GM23338 (cell line): ENCODE results near the gene ABAT. TPM values are rescaled to one million over a fixed set of nuclear protein-coding genes. Genes with fewer than 3 reads are reported as not detected.

Experiments used
- ATAC-seq: fragments of 200-7000 bp; cut with Tn5 transposase; 3 replicates; pipeline ENCODE4 v1.9.1; 2020
- DNase-seq: peaks from one replicate; pipeline ENCODE4 v3.0.0-alpha.2; 2015; ENCODE audit warnings: low spot score
- H2AFZ ChIP-seq: fragments of 200-600 bp; sonication (generic); 2 replicates; pipeline ENCODE4 v1.8.0; 2016; ENCODE audit warnings: antibody characterized with exemption, mild to moderate bottlenecking, moderate library complexity
- H3F3A ChIP-seq: fragments of 200-600 bp; sonication (generic); replicated peaks from 2 replicates; pipeline ENCODE4 v1.8.0; 2017; ENCODE audit warnings: antibody characterized with exemption, mixed run types, low read depth
- H3K27ac ChIP-seq: fragments of 200-600 bp; sonication (generic); 2 replicates; pipeline ENCODE4 v1.6.1; 2016; ENCODE audit warnings: low read depth
- H3K27me3 ChIP-seq: fragments of 200-600 bp; sonication (generic); 2 replicates; pipeline ENCODE4 v1.8.0; 2016; ENCODE audit warnings: mild to moderate bottlenecking, mixed run types, moderate library complexity; ENCODE audit not compliant: insufficient read depth
- H3K36me3 ChIP-seq: fragments of 200-600 bp; sonication (generic); 2 replicates; pipeline ENCODE4 v1.8.0; 2016; ENCODE audit warnings: mild to moderate bottlenecking; ENCODE audit not compliant: insufficient read depth
- H3K4me1 ChIP-seq: fragments of 200-600 bp; sonication (generic); 2 replicates; pipeline ENCODE4 v1.8.0; 2016; ENCODE audit warnings: mild to moderate bottlenecking, moderate library complexity; ENCODE audit not compliant: insufficient read depth
- H3K4me2 ChIP-seq: fragments of 200-600 bp; sonication (generic); 2 replicates; pipeline ENCODE4 v1.7.1; 2017; ENCODE audit warnings: mixed run types
- H3K4me3 ChIP-seq: fragments of 200-600 bp; sonication (generic); 2 replicates; pipeline ENCODE4 v1.6.1; 2016; ENCODE audit warnings: mixed run types
- H3K79me2 ChIP-seq: fragments of 200-600 bp; sonication (generic); replicated peaks from 2 replicates; pipeline ENCODE4 v1.8.0; 2017; ENCODE audit warnings: mild to moderate bottlenecking; ENCODE audit not compliant: insufficient read depth
- H3K9me2 ChIP-seq: fragments of 200-600 bp; sonication (generic); 2 replicates; pipeline ENCODE4 v1.8.0; 2017; ENCODE audit not compliant: insufficient read depth
- H4K20me1 ChIP-seq: fragments of 200-600 bp; sonication (generic); replicated peaks from 2 replicates; pipeline ENCODE4 v1.8.0; 2017; ENCODE audit warnings: mild to moderate bottlenecking; ENCODE audit not compliant: insufficient read depth
- H3K27ac Mint-ChIP-seq: 2 replicates; pipeline ENCODE4 v1.8.0; 2020; ENCODE audit warnings: inconsistent platforms, mild to moderate bottlenecking, moderate library complexity, mixed read lengths
- H3K27me3 Mint-ChIP-seq: 3 replicates; pipeline ENCODE4 v1.8.0; 2022; ENCODE audit warnings: low read depth, mild to moderate bottlenecking, moderate library complexity, mixed read lengths, inconsistent platforms; ENCODE audit not compliant: insufficient read depth, poor library complexity
- H3K36me3 Mint-ChIP-seq: 3 replicates; pipeline ENCODE4 v1.8.0; 2021; ENCODE audit warnings: low read depth, mild to moderate bottlenecking, inconsistent platforms, moderate library complexity, mixed read lengths
- H3K4me1 Mint-ChIP-seq: 3 replicates; pipeline ENCODE4 v1.8.0; 2020; ENCODE audit warnings: mild to moderate bottlenecking, inconsistent platforms, mixed read lengths
- H3K4me3 Mint-ChIP-seq: 3 replicates; pipeline ENCODE4 v1.8.0; 2021; ENCODE audit warnings: moderate library complexity, mild to moderate bottlenecking, inconsistent platforms, mixed read lengths
- H3K9me3 Mint-ChIP-seq: 3 replicates; pipeline ENCODE4 v1.8.0; 2020; ENCODE audit warnings: moderate library complexity, mild to moderate bottlenecking, inconsistent platforms, mixed read lengths
- CREB1 ChIP-seq: fragments of 250-450 bp; sonication (Bioruptor Pico); IDR thresholded peaks from 2 replicates; pipeline ENCODE4 v1.5.0; 2020; ENCODE audit warnings: low read depth, mild to moderate bottlenecking, moderate library complexity
- EZH2 ChIP-seq: fragments of 200-600 bp; sonication (generic); IDR thresholded peaks from one replicate; pipeline ENCODE4 v1.8.0; 2017; ENCODE audit warnings: antibody characterized with exemption, mild to moderate bottlenecking, low read depth; ENCODE audit not compliant: unreplicated experiment
- JUNB ChIP-seq: IDR thresholded peaks from one replicate; pipeline ENCODE4 v1.6.1; 2016; ENCODE audit warnings: antibody characterized with exemption; ENCODE audit not compliant: unreplicated experiment
- NANOG ChIP-seq: IDR thresholded peaks from 2 replicates; pipeline ENCODE4 v1.6.1; 2016; ENCODE audit warnings: antibody characterized with exemption, borderline replicate concordance
- POLR2AphosphoS5 ChIP-seq: IDR thresholded peaks from 2 replicates; pipeline ENCODE4 v1.6.1; 2016; ENCODE audit warnings: antibody characterized with exemption, low read depth
- ZNF114 ChIP-seq: fragments of 250-450 bp; sonication (Bioruptor Pico); IDR thresholded peaks from 2 replicates; pipeline ENCODE4 v1.5.0; 2020; ENCODE audit warnings: mild to moderate bottlenecking, moderate library complexity
- ZNF331 ChIP-seq: fragments of 250-450 bp; sonication (Bioruptor Pico); IDR thresholded peaks from 2 replicates; pipeline ENCODE4 v1.5.0; 2020; ENCODE audit warnings: low read depth, mild to moderate bottlenecking, moderate library complexity
- ZNF462 ChIP-seq: fragments of 250-450 bp; sonication (Bioruptor Pico); IDR thresholded peaks from 2 replicates; pipeline ENCODE4 v1.5.0; 2020; ENCODE audit warnings: mild to moderate bottlenecking, moderate library complexity
- polyA plus RNA-seq: library from polyadenylated mRNA; unstranded; fragments of >200 nt; fragmentation: Nextera tagmentation; extraction: Ambion mirVana; gene quantifications from 2 replicates; pipeline ENCODE4 v1.2.1, GENCODE V29; 2016
- total RNA-seq: library from RNA; depleted of rRNA; stranded (reverse); fragments of >200 nt; shearing (Covaris generic); gene quantifications from 2 replicates; pipeline ENCODE4 v1.2.3, GENCODE V29; 2014
- TF ChIP-seq, protein P1 (sequence below), 2 experiments: fragments of 200-600 bp in 1 of 2; sonication (generic) in 1 of 2; conservative IDR thresholded peaks; 2 replicates each; pipeline versions ENCODE4 v1.5.1 to v1.6.1; 2016 to 2017; ENCODE audit warnings: antibody characterized with exemption in 2 of 2, low read depth in 2 of 2, mild to moderate bottlenecking in 2 of 2, moderate library complexity in 1 of 2
- TF ChIP-seq, protein P2 (sequence below): IDR thresholded peaks from one replicate; pipeline ENCODE4 v1.6.1; 2018; ENCODE audit warnings: antibody characterized with exemption; ENCODE audit not compliant: unreplicated experiment
- TF ChIP-seq, protein P3 (sequence below): IDR thresholded peaks from 2 replicates; pipeline ENCODE4 v1.6.1; 2016; ENCODE audit warnings: antibody characterized with exemption

Gene ABAT
- total and polyA plus RNA-seq, 2 experiments from 2014 or later, result 4.4 to 8.8 TPM

- TF ChIP-seq ZNF462 (CRISPR knock-in tag) (no peak), NANOG (no peak), ZNF331 (CRISPR knock-in tag) (no peak), CREB1 (CRISPR knock-in tag) (no peak)
Observed at GRCh38 chr16:8697965-8698364, 23.5 kb downstream of the ABAT start (continued).

- ATAC-seq (no peak), DNase-seq (no peak)
- no peaks in the 10 kb centered on the region for H3K4me1 ChIP-seq
- no peak overlapping the region for H3K4me2 ChIP-seq
- H3K36me3 ChIP-seq, result no peaks in the 10 kb centered on the region
- H3K4me1 Mint-ChIP-seq, result peaks cover 3% of the 10 kb centered on the region; the same call in 2 of the 3 replicates
- no peaks in the 10 kb centered on the region for H3K9me3 Mint-ChIP-seq
- H3K36me3 Mint-ChIP-seq, result no peaks in the 10 kb centered on the region
- no peak overlapping the region for H3K4me3 Mint-ChIP-seq
- H3K4me3 ChIP-seq, result no peak overlapping the region
- H3K27ac ChIP-seq, result no peak overlapping the region
- no peaks in the 10 kb centered on the region for H3K9me2 ChIP-seq
- H3K27me3 Mint-ChIP-seq, result peaks cover 4% of the 10 kb centered on the region
- no peaks in the 10 kb centered on the region for H3F3A ChIP-seq
- no peaks in the 10 kb centered on the region for H3K79me2 ChIP-seq
- no peaks in the 10 kb centered on the region for H4K20me1 ChIP-seq
- H2AFZ ChIP-seq, result no peak overlapping the region
- no peaks in the 10 kb centered on the region for H3K27me3 ChIP-seq
- H3K27ac Mint-ChIP-seq, result no peak overlapping the region
- TF ChIP-seq, protein P1, sequence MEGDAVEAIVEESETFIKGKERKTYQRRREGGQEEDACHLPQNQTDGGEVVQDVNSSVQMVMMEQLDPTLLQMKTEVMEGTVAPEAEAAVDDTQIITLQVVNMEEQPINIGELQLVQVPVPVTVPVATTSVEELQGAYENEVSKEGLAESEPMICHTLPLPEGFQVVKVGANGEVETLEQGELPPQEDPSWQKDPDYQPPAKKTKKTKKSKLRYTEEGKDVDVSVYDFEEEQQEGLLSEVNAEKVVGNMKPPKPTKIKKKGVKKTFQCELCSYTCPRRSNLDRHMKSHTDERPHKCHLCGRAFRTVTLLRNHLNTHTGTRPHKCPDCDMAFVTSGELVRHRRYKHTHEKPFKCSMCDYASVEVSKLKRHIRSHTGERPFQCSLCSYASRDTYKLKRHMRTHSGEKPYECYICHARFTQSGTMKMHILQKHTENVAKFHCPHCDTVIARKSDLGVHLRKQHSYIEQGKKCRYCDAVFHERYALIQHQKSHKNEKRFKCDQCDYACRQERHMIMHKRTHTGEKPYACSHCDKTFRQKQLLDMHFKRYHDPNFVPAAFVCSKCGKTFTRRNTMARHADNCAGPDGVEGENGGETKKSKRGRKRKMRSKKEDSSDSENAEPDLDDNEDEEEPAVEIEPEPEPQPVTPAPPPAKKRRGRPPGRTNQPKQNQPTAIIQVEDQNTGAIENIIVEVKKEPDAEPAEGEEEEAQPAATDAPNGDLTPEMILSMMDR (conservative IDR thresholded peaks at IDR 0.05; ENCODE audit: low read depth in 2 of 2), result no peak
- TF ChIP-seq, protein P2, sequence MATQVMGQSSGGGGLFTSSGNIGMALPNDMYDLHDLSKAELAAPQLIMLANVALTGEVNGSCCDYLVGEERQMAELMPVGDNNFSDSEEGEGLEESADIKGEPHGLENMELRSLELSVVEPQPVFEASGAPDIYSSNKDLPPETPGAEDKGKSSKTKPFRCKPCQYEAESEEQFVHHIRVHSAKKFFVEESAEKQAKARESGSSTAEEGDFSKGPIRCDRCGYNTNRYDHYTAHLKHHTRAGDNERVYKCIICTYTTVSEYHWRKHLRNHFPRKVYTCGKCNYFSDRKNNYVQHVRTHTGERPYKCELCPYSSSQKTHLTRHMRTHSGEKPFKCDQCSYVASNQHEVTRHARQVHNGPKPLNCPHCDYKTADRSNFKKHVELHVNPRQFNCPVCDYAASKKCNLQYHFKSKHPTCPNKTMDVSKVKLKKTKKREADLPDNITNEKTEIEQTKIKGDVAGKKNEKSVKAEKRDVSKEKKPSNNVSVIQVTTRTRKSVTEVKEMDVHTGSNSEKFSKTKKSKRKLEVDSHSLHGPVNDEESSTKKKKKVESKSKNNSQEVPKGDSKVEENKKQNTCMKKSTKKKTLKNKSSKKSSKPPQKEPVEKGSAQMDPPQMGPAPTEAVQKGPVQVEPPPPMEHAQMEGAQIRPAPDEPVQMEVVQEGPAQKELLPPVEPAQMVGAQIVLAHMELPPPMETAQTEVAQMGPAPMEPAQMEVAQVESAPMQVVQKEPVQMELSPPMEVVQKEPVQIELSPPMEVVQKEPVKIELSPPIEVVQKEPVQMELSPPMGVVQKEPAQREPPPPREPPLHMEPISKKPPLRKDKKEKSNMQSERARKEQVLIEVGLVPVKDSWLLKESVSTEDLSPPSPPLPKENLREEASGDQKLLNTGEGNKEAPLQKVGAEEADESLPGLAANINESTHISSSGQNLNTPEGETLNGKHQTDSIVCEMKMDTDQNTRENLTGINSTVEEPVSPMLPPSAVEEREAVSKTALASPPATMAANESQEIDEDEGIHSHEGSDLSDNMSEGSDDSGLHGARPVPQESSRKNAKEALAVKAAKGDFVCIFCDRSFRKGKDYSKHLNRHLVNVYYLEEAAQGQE, result no peak
- TF ChIP-seq ZNF331 (CRISPR knock-in tag), result no peak
- TF ChIP-seq POLR2AphosphoS5, result no peak
- TF ChIP-seq JUNB, result no peak
- TF ChIP-seq EZH2, result no peak
- no peak for TF ChIP-seq ZNF114
- TF ChIP-seq, protein P3, sequence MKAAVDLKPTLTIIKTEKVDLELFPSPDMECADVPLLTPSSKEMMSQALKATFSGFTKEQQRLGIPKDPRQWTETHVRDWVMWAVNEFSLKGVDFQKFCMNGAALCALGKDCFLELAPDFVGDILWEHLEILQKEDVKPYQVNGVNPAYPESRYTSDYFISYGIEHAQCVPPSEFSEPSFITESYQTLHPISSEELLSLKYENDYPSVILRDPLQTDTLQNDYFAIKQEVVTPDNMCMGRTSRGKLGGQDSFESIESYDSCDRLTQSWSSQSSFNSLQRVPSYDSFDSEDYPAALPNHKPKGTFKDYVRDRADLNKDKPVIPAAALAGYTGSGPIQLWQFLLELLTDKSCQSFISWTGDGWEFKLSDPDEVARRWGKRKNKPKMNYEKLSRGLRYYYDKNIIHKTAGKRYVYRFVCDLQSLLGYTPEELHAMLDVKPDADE, result no peak
Observed at GRCh38 chr16:8703693-8704092, 29.3 kb downstream of the ABAT start.
